ENCODE measurements around the gene STEEP1.
"Not testable (repeated sequence)": the region's sequence is repeated elsewhere in the genome, so short reads cannot be mapped to it uniquely, and the experiment has no call there.

The STEEP1 gene

GRCh38 chrX:119529345-119530276 is 35.6 kb downstream of the STEEP1 start:
- no peak for DNase-seq

- no peak for DNase-seq
Observed at GRCh38 chrX:119523664-119524184, 41.5 kb downstream of the STEEP1 start.

GRCh38 chrX:119521246-119521645 is 44.0 kb downstream of the STEEP1 start:
- no peak for DNase-seq

- no peak for DNase-seq
Observed at GRCh38 chrX:119518371-119518770, 46.8 kb downstream of the STEEP1 start.

GRCh38 chrX:119516157-119516702 is 49.0 kb downstream of the STEEP1 start:
- peak; percentile 14 for DNase-seq

- DNase-seq: peak; percentile 54
Observed at GRCh38 chrX:119512146-119512800, 52.9 kb downstream of the STEEP1 start.

GRCh38 chrX:119507206-119507605 is 58.0 kb downstream of the STEEP1 start:
- DNase-seq: no peak

- no peak for DNase-seq
Observed at GRCh38 chrX:119505945-119506344, 59.3 kb downstream of the STEEP1 start.

GRCh38 chrX:119505145-119505544 is 60.1 kb downstream of the STEEP1 start:
- not testable (repeated sequence) for DNase-seq

GRCh38 chrX:119503484-119503861 is 61.7 kb downstream of the STEEP1 start:
- DNase-seq: no peak

GRCh38 chrX:119502727-119503483 is 62.3 kb downstream of the STEEP1 start:
- DNase-seq: no peak

GRCh38 chrX:119501511-119502148 is 63.6 kb downstream of the STEEP1 start:
- no peak for DNase-seq

- DNase-seq: no peak
Observed at GRCh38 chrX:119500061-119500800, 65.0 kb downstream of the STEEP1 start.

GRCh38 chrX:119497185-119497584 is 68.0 kb downstream of the STEEP1 start:
- DNase-seq: no peak

- no peak for DNase-seq
Observed at GRCh38 chrX:119495734-119496726, 69.2 kb downstream of the STEEP1 start.

- DNase-seq: not testable (repeated sequence)
Observed at GRCh38 chrX:119493851-119494495, 71.2 kb downstream of the STEEP1 start.

- DNase-seq: no peak
Observed at GRCh38 chrX:119492463-119492862, 72.7 kb downstream of the STEEP1 start.

GRCh38 chrX:119489212-119490074 is 75.8 kb downstream of the STEEP1 start:
- no peak for DNase-seq

GRCh38 chrX:119488749-119489148 is 76.5 kb downstream of the STEEP1 start:
- no peak for DNase-seq
